GM10847 (cell line): ENCODE measurements around the gene EFCAB6.

Experiments used
- POLR2A ChIP-seq: IDR thresholded peaks from 2 replicates; pipeline ENCODE4 v1.6.1; 2011; ENCODE audit not compliant: insufficient read length; ENCODE audit errors: extremely low read depth

The EFCAB6 gene

GRCh38 chr22:43840431-43840830 lies 28.3 kb upstream of the EFCAB6 start:
- TF ChIP-seq POLR2A: no peak

DNA sequence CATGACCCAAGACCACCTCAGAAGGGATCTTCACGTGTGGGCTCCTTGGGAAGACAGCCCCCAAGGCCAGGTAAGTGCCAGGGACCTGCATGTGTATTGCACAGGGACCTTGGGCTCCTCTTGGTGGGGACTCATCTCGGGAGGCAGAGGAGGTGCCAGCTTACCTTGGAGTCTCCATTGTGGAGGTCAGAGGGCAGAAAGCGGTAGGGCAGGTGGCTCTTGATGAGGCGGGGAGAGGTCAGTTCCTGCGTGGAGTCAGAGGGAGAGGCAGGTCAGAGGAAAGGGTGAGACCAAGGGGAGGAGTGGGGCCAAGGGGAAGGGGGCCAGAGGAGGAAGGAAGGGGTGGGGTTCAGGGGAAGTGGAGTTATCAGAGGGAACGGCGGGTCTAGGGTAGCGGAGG lies 27.7 kb upstream of the EFCAB6 start:
- no peak for TF ChIP-seq POLR2A

DNA sequence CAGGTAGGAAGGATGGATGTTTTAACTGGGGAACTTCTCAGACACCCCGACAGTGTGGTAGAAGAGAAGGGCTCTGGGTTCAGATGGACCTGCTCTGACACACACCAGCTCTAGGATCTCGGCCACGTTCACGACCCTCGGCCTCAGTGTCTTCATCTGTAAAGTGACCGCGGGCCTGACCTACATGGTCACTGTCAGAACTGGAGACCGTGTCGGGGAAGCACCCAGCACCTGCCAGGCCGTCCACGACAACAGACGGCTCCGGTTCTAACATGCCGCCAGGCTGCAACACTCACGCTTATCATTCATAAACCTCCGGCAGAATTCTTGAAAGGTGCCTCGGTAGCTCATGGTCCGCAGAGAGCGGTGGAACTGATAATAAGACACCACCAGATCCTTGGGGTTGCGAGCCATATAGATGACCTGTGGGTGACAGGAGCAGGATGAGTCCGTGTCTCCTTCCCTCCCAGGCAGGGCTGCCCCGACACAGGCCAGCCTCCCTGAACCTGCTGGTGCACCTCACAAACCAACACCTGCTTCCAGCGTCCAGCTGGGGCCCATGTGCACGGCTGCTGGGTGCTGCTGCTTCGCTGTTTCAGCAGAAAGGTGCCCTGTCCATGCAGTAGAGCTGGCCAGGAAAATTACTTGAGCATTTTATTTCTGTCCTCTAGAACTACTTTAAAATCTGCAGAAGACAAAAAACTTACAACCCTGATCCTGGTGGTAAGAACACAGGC lies 26.6 kb upstream of the EFCAB6 start:
- TF ChIP-seq POLR2A: no peak

DNA sequence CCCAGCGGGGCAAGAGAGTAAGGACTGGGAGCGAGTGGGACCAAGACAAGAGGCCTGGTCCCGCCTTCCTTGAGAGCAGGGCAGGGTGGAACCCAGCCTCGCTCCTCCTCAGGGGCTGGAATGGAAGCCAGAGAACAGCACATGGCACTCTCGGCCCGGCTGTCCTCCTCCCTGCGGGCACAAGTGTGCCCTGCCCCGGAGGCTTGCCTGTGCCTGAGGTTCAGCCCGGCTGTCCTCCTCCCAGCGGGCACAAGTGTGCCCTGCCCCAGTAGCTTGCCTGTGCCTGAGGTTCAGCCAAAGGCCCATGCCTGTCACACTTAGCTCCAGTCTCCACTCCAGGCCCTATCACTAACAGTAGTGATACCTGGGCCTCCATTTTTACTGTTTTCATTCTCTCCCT lies 26.1 kb upstream of the EFCAB6 start:
- TF ChIP-seq POLR2A: no peak

- no peak for TF ChIP-seq POLR2A
These were observed 25.6 kb upstream of the EFCAB6 start for GRCh38 chr22:43837666-43838065.

GRCh38 chr22:43835736-43836135 lies 23.6 kb upstream of the EFCAB6 start:
- no peak for TF ChIP-seq POLR2A

DNA sequence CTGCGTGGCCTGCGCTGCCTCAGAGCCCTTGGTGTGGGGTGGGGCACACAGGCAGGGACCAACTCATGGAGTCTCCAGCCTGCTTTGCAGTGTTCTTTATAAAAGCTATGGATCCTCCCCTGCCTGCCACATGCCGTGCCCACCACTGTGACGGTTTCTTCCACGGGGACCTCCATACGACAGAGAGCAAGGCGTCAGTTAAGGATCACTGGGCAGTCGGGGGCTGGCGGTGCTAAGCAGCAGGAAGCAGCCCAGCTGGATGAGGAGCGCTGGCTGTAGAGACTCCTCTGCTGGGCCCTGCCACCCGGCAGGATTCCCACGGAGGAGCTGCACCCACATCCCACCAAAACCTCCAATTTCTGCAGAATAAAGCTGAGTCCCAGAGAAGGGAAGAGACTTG lies 23.1 kb upstream of the EFCAB6 start:
- no peak for TF ChIP-seq POLR2A

- no peak for TF ChIP-seq POLR2A
These were observed 21.5 kb upstream of the EFCAB6 start for GRCh38 chr22:43833286-43834240.

DNA sequence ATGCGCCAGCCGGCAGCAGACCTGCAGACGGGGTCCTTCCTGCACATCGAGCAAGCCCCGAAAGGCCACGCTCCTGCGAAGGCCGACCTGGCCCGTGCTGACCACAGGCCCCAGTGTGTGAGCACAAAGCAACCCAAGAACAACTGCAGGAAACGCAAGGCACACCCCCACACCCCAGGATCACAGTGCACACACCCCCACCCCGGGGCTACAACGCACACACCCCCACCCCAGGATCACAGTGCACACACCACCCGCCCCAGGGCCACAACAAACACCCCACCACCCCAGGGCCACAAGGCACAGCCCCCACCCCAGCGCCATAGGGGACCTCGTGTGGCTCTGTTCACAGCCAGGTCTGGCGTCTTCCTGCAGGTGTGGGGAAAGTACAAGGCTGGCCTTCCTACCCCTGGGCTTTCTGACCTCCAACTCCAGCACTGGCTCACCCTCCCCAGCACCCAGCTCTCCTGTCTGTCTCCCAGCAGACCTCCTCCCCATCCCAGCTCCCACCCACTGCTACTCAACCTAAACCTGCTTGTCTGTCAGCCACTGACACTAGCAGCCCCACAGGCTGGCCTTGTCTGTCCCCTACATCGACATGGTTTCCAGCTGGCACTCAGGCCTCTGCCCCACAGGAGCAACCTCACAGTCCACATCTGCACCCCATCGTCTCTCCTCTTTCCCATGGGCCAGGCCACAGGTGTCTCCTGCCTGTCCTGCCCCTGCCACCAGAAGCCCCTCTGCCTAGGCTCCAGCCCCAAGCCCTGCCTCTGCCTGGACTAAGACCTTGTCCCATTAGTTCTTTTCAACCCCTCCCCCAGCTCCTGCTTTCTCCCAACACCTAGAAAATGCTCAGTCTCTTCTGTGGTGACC lies 20.5 kb upstream of the EFCAB6 start:
- TF ChIP-seq POLR2A: no peak

DNA sequence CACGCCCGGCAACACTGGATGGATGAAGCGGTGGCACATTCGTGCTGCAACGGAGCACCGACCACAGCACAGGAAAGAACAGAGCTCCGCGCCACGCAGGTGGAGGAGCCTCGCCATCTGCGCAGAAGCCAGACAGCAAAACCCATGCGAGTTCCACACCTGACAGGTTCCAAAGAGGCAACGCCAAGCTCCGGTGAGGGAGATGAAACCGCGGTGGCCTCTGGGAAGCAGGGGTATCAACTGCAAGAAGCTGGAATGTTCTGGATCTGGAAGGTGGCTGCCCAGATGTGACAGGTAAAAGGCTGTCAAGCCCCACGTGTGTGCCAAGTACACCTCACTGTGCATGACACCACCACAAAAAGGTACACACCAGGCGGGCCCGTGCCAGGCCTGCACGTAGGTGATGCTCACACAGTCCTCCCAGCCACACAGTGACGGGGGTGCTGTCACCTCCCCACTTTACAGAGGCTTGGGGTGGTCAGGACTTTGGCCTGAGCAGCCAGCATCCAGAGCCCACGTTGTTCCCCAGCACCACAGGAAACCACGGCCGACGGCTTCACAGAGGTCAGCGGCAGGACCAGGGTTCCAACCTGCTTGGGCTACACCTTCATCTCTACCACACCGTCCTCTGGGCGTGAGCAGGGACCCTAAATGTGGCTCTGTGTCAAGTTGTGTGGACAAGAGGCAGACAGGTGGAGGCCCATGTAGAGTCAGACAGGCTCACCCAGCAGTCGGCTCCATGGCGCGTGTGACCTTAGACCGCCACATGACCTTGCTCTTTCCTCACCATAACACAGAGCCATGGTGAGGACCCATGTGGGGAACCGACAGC lies 19.7 kb upstream of the EFCAB6 start:
- no peak for TF ChIP-seq POLR2A

DNA sequence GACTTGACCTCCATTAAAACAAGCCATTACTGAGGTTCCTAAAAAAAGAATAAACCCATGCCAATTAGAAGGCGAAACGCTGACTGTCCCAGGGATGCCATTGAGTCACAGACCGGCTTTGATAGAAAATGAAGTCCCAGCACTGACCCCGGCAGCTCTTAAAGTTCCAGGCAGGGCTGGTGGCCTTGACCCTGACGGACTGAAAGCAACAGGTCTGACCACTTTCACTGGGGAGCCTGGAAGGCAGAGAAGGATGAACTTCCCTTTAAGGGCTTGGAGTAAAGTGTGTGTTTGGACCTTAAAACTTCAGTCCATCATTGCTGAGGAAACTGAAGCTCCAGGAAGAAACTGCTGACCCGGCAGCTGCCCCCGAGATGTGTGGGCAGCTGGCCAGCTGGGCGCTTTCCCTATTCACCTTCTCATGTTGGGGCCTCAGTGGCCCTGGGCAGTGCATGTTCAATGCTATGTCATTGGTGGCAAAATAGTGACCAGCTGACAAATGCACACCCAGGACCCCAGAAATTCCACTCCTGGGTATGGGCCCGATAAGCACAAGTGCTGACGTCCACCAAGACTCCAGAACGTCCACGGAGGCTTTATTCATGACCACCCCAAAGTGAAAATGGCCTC lies 18.9 kb upstream of the EFCAB6 start:
- no peak for TF ChIP-seq POLR2A

GRCh38 chr22:43829904-43830851 lies 18.1 kb upstream of the EFCAB6 start:
- TF ChIP-seq POLR2A: no peak
